Activated CD8-positive, alpha-beta memory T cell treated with anti-CD3 and anti-CD28 coated beads, Interleukin-2, amount 50 U/mL, for 24 hours (primary cell): ENCODE results near the gene HDAC6.
"Not testable (repeated sequence)": the region's sequence is repeated elsewhere in the genome, so short reads cannot be mapped to it uniquely, and the experiment has no call there.

Experiments used
- DNase-seq: peaks from one replicate; pipeline ENCODE4 v3.0.0-alpha.2; 2020; ENCODE audit errors: extremely low read depth

Gene HDAC6

DNA sequence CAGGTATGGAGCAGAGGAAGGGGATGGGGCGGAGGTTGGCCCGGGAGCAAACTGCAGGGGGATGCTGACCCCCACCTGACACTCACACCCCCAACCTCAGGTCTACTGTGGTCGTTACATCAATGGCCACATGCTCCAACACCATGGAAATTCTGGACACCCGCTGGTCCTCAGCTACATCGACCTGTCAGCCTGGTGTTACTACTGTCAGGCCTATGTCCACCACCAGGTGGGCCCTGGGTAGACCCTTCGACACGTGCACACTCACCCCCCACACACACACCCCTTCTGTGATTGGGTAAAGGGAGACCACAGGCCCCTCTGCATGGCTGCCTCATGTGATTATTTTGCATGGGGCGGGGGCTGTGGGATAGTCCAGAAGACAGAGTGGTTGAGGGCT, 22.2 kb downstream of the HDAC6 start:
- DNase-seq, result no peak

DNA sequence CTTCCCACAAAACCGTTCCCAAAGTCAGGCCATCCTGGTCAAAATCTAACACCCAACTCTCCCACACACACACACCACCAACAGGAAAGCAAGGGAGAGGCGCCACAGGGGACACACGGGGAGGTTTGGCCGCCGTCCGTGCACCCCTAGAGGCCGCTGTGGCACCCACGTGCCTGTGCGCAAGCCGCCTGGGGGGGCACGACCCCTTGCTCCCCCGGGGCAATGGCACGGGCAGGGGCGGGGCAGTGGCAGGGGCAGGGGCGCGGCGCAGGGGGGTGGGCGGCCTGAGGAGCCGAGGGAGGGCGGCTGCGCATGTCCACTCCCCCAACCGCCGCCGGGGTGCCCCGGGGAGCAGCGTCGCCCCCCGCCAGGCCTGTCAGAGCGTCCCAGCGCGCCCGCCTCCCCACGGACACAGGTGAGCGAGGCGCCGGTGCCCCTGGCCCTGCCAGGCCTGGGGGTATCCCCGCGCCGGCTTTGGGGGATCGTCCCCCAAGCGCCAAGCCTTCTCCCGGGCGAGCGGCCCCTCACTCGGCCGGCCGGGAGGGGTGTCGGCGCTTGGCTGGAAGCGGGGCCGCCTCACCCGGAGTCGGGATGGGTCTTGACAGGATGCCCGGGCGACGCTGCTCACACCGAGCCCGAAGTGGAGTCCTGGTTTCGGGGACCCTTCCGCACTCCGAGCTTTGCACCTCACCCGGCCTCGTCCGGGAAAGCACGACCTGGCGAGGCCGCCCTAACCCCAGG, 24.4 kb downstream of the HDAC6 start, which contains the start of gene ERAS:
Gene ERAS (plus strand): TSS at position 379 of the 741 bp plus-strand sequence. CDS start 2,611 bp downstream, outside the sequence.
- DNase-seq, result no peak

DNA sequence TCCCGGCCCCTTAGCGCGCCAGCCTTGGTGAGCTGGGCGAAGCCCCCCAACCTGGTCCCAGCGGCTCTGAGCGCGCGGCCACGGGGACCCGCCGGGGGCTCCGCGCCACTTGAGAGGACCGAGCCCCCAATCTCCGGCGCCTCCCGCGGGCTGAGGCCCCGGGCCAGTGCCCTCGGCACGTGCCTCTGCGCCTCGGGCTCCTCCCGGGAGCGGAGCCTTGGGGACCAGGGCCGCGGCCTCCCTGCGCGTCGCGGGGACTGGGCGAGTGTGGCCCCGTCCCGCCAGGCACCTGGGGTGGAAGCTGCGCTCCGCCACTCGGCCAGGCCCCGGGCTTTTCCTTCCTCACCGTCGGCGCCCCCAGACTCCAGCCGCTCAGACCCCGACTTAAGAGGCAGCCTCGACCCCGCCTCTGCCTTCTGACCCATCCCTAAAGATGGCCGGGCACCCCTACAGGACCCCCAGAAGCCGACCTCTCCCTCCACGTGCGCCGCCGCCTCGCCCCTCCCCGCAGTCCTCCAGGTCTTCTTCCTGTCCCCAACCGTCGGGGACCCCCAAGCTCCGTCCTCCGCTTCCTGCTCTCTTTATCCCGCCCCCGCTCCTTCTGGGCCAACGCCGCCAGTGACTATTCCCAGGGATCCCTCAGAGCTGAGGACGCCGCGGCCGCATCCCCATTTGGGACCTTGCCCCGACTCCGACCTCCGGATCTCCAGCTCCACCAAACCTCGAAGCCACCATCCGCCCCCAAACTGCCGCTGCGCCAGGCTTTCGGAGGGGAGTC, 25.2 kb downstream of the HDAC6 start:
- no peak for DNase-seq

DNA sequence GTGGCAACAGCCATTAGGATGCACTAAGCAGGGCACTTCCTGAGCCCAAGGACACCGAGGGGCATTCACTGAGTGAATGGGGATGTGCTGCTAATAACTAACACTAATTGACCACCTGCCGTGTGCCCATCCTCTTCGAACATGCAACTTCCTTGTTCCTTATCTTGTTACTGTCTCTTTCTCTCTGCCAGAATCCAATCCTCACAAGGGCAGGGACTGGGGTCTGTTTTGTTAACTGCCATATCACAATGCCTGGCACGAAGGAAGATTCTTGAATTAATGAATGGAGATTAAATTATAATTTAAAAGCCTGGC, 25.7 kb downstream of the HDAC6 start:
- no peak for DNase-seq

DNA sequence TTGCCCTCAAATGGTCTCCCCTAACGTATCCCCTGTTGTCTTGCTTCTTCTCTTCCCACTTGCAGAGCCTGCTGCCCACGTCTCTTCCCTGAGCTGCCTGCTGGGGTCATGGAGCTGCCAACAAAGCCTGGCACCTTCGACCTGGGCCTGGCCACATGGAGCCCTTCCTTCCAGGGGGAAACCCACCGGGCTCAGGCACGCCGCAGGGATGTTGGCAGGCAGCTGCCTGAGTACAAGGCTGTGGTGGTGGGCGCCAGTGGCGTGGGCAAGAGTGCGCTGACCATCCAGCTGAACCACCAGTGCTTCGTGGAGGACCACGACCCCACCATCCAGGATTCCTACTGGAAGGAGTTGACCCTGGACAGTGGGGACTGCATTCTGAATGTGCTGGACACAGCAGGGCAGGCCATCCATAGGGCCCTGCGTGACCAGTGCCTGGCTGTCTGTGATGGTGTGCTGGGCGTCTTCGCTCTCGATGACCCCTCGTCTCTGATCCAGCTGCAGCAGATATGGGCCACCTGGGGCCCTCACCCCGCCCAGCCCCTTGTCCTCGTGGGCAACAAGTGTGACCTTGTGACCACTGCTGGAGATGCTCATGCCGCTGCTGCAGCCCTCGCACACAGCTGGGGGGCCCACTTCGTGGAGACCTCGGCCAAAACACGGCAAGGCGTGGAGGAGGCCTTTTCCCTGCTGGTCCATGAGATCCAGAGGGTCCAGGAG, 27.3 kb downstream of the HDAC6 start:
- DNase-seq, result no peak

DNA sequence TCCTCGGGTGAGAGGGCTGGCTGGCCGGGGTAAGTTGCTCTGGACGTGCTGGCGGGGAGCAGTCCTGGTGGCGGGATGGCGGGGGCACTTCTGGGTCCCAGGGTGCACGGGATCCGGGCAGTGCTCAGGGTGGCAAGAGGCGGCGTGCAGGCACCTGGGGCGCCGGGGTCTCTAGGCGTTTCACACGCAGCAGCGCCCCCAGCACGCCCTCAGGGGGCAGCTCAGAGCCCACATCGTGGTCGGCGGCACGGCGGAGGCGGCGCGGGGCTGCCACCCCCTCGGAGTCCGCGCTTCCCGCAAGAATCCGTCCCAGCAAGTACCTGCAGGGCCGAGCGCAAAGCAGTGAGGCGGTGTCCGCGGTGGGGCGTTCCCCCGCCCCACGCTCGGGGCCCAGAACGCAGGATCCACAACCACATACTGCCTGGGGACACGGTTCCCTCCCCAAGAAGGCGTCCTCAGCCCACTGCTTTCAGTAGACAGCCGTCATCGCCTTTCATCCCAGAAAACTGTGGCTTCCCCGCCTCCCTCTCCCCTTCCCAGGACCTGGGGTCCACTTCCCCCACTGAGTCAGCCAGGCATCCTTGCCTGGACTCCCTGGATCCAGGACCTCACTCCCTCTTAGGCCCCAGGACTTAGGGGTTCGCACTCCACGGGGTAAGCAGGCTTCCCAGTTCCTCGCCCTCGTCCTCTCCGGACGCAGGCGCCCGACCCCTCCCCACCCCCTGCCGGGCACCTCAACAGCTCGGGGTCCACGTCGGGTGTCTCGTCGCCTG, 29.5 kb downstream of the HDAC6 start:
- DNase-seq, result no peak

DNA sequence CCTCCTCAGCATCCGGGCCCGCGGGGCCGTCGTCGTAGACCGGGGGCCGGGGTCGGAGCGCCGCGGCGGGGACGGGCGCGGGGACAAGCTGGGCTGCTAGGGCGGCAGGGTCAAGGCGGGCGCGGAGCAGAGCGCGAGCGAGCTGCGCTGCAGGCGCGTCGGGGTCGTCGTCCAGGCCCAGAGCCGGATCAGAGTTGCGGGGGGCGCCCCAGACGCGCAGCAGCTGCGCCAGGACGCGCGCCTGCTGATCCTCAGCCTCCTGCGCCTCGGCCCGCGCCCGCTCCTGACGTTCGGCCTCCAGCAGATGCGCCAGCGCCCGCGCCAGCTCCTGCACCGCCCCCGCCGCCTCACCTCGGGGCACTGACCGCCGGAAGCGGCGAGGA, 30.0 kb downstream of the HDAC6 start:
- no peak for DNase-seq

DNA sequence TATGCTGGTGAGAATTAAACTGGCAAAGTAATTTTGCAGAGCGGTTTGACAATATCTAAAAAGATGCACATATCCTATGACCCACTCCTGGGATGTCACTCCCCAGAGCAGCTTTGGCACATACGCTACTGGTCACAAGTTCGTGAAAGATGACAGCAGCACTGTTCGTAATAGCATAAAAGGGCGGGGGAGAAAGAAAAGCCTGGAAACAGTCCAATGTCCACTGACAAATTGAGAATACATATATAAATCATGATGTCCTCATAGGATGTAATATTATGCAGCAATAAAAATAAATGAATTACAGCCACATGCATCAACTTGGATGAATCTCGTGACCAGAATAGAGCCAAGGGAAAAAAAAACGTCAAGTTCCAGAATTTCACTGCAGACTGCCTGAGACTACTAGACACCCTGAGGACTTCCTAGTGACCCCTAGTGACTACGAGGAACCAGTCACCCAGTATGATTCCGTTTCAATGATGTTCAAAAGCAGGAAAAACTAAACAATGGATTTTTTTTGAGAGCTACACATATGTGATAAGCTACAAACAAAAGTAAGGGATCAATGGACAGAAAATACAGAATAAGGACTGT, 31.8 kb downstream of the HDAC6 start:
- DNase-seq, result no peak

DNA sequence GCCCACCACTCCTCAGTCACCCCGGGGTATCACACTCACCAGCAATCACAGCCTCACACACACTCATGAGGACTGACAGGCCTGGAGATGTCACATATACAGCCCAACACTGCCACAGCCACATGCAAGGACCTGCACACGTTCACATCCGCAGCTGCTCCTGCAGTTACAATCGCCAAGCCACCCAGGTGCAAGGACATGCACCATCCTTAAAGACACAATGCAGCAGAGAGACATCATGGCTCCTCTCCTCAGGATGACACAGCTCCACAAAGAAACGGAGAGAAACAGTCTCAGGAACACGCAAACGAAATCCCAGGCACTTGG, 32.5 kb downstream of the HDAC6 start:
- DNase-seq, result no peak

DNA sequence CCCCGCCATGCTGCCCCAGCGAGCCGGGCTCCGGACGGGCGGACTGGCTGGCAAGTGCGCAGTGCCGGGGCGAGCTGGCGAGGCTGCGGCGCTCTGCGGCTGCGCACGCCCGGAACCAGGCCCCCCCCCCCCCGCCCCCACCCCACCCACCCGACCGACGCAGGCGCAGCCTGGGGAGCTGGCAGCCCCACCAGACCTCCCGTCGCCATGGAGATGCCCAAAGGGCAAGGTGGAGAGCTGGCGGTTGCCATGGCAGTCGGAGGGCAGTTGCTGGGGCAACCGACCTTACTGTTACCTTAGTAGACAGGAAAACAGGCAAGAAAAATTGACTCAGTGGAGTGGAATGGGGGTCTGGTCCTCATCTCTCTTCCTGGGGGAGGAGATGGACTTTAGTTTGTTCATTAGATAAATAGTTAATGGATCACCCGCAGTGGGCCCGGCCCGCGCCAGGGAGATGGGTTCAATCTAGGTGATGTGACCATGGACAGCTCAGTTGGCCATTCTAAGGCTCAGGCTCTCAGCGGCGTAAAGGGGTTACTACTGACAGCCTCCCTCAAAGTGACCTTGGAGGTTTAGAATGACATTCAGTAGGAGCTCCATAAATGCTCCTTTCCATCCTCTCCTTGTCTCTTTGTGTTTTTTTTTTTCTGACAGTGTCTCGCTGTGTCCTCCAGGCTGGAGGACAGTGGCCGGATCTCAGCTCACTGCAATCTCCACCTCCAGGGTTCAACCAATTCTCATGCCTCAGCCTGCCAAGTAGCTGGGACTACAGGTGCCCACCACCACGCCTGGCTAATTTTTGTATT, 33.9 kb downstream of the HDAC6 start, which contains the start of gene PCSK1N:
Gene PCSK1N (minus strand): TSS at position 87 of the 806 bp plus-strand sequence. CDS start 78 bp downstream, at position 9.
- no peak for DNase-seq

DNA sequence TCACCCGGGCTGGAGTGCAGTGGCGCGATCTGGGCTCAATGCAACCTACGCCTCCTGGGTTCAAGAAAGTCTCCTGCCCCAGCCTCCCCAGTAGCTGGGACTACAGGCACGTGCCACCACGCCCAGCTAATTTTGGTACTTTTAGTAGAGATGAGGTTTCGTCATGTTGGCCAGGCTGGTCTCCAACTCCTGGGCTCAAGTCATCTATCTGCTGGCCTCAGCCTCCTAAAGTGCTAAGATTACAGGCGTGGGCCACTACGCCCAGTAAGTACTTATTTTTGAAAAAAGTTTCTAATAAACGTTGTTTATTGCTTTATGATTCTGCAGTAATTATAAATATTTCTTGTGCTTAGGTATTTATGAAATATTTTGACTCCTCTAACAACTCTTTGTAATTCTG, 37.8 kb downstream of the HDAC6 start:
- no peak for DNase-seq

DNA sequence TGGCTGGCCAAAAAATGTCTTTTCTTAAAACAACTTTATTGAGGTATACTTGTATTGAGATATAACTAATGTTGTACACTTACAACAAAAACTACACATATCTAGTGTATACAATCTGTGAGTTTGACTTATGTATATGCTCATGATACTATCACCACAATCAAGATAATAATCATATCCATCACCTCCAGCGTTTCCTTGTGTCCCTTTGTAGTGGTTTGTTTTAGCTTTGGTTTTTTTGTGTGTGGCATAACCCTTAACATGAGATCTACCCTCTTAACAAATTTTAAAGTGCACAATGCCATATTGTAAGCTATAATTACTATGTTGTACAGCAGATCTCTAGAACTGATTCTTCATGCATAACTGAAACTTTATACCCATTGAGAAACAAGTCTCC, 47.0 kb downstream of the HDAC6 start:
- no peak for DNase-seq

DNA sequence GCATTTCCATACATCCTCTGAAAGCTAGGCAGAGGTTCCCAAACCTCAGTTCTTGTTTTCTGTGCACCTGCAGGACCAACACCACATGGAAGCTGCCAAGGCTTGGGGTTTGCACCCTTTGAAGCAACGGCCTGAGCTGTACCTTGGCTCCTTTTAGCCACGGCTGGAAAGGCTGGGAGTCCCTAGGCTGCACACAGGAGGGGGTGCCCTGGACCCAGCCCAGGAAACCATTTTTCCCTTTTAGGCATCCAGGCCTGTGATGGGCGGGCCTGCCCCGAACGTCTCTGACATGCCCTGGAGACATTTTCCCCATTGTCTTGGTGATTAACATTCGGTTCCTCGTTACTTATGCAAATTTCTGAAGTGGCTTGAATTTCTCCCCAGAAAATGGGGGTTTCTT, 51.0 kb downstream of the HDAC6 start:
- DNase-seq, result no peak

DNA sequence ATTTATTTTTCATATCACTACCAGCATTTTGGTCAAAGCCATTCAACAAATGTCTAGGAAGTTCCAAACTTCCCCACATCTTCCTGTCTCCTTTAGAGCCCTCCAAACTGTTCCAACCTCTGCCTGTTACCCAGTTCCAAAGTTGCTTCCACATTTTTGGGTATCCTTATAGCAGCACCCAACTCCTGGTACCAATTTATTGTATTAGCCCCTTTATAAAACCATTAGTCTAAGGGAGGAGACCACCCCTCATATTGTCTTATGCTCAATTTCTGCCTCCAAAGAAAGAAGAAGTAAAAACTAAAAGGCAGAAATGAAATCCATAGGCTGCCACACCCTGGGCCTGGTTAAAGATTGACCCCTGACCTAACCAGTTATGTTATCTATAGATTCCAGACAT, 51.6 kb downstream of the HDAC6 start:
- DNase-seq, result not testable (repeated sequence)

DNA sequence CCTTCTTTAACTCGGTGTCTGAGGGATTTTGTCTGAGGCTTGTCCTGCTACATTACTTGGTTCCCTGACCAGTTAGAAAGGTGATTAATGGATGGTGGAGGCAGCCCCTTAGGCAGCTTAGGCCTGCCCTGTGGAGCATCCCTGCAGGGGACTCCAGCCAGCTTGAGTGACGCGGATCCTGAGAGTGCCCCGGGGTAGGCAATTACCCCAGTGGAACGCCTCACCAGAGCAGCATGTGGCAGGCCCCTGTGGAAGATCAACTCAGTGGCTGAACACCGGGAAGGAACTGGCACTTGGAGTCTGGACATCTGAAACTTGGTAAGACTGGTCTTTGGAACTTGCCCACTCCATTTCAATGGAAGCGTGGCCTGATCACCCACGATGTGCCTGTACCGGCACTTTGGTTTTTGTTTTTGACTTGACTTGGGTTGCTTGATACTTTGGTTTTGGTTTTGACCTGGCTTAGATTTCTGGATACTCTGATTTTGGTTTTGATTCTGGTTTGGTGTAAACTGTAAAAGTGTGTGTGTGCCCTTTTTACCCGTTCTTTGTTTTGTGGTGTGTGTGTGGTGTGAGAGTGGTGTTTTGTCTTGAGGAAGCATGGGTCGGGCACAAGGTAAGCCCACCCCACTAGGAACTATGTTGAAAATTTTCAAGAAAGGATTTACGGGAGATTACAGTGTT, 52.4 kb downstream of the HDAC6 start:
- DNase-seq, result not testable (repeated sequence)

DNA sequence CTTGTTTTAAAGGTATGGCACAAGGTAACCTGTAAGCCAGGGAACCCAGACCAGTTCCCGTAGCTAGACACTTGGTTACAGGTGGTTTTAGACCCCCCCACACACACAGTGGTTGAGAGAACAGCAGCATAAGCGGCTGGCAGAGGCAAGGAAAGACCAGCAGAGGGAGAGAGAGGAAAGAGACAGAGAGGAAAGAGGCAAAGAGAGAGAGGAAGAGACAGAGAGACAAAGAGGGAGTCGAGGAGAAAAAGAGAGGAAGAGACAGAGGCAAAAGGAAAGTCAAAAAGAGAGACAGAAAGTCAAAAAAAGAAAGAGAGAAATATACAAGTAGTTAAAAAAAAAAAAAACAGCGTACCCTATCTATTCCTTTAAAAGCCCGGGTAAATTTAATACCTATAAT, 53.0 kb downstream of the HDAC6 start:
- DNase-seq, result no peak

DNA sequence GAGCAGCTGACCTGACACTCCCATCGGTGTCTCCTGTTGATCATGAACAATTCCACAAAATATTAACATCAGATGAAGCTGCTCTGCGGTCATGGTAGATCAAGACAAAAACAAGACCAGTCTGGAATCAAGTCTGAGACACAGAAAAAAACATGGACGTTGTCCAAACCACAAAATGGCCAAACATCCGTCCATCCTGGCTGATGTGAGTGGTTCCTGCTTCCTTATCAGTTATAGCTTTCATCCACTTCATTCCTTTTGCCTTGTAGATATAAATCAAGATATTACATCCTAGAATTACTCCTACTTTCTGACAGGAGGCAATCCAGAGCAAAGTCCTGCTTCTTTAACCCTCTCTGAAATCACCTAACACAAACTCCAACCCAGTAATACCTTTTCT, 62.3 kb downstream of the HDAC6 start:
- DNase-seq, result no peak

DNA sequence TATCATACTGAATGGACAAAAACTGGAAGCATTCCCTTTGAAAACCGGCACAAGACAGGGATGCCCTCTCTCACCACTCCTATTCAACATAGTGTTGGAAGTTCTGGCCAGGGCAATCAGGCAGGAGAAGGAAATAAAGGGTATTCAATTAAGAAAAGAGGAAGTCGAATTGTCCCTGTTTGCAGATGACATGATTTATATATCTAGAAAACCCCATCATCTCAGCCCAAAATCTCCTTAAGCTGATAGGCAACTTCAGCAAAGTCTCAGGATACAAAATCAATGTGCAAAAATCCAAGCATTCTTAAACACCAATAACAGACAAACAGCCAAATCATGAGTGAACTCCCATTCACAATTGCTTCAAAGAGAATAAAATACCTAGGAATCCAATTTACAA, 70.2 kb downstream of the HDAC6 start:
- DNase-seq, result not testable (repeated sequence)
